OCI-LY7 (cell line): Measurements from ENCODE around the gene MRPS18A.

Experiments
- CTCF ChIP-seq: fragments of 200-600 bp; sonication (generic); conservative IDR thresholded peaks from 2 replicates; pipeline ENCODE4 v1.5.1; 2014; ENCODE audit warnings: mild to moderate bottlenecking, antibody characterized with exemption, low read length, moderate library complexity, mixed read lengths
- EZH2phosphoT487 ChIP-seq: fragments of 200-600 bp; sonication (generic); IDR thresholded peaks from 2 replicates; pipeline ENCODE4 v1.6.1; 2018; ENCODE audit warnings: low read depth, borderline replicate concordance, mild to moderate bottlenecking, mixed run types, antibody characterized with exemption, low read length, moderate library complexity, mixed read lengths

GRCh38 chr6:43623880-43624785, 63.5 kb downstream of the MRPS18A start:
- TF ChIP-seq CTCF (no peak), EZH2phosphoT487 (no peak)
